ENCODE measurements around the gene TCERG1.
"Not testable (repeated sequence)": the region's sequence is repeated elsewhere in the genome, so short reads cannot be mapped to it uniquely, and the experiment has no call there.

TCERG1 gene

GRCh38 chr5:146544232-146544631 is 97.1 kb downstream of the TCERG1 start:
- H3K27ac ChIP-seq: no peak overlapping the region
- ChIA-PET CTCF (interaction anchor here (0.6 kb wide), 1 partner anchor 117 kb away, joined by 4 read pairs; no protein-coding TSS in a partner anchor), POLR2A (ENCODE audit: low non-redundant PET) (no interaction called here)
- no peak for DNase-seq (ENCODE audit: low spot score)
- no peak for TF ChIP-seq CTCF (conservative IDR thresholded peaks at IDR 0.05; ENCODE audit: low read depth)

GRCh38 chr5:146548781-146549449 is 101.8 kb downstream of the TCERG1 start:
- DNase-seq (ENCODE audit: low spot score): no peak
- H3K27ac ChIP-seq: no peak overlapping the region
- CTCF ChIA-PET: interaction anchor here (0.7 to 2.2 kb wide), 2 partner anchors 34 to 417 kb away, joined by 3 to 8 read pairs; no protein-coding TSS in a partner anchor
- POLR2A ChIA-PET (ENCODE audit: low non-redundant PET): no interaction called here
- no peak for TF ChIP-seq CTCF (conservative IDR thresholded peaks at IDR 0.05; ENCODE audit: low read depth)

- no peak for DNase-seq (ENCODE audit: low spot score)
- TF ChIP-seq CTCF (conservative IDR thresholded peaks at IDR 0.05; ENCODE audit: low read depth): no peak
- ChIA-PET CTCF (interaction anchor here (0.6 to 0.7 kb wide), 2 partner anchors 34 to 36 kb away, joined by 3 read pairs; no protein-coding TSS in a partner anchor), POLR2A (ENCODE audit: low non-redundant PET) (no interaction called here)
- no peak overlapping the region for H3K27ac ChIP-seq
Measured at GRCh38 chr5:146549615-146550014, 102.5 kb downstream of the TCERG1 start.

GRCh38 chr5:146553446-146553845 is 106.3 kb downstream of the TCERG1 start:
- no peak for TF ChIP-seq CTCF (conservative IDR thresholded peaks at IDR 0.05; ENCODE audit: low read depth)
- no peak for DNase-seq (ENCODE audit: low spot score)
- H3K27ac ChIP-seq: no peak overlapping the region
- ChIA-PET POLR2A (ENCODE audit: low non-redundant PET) (no interaction called here), CTCF (interaction anchor here (0.7 to 1.5 kb wide), 2 partner anchors 355 to 635 kb away, joined by 3 to 4 read pairs; no protein-coding TSS in a partner anchor)

GRCh38 chr5:146556884-146557283 is 109.8 kb downstream of the TCERG1 start:
- POLR2A ChIA-PET (ENCODE audit: low non-redundant PET); H3K27ac ChIP-seq; DNase-seq (ENCODE audit: low spot score); CTCF ChIA-PET: not testable (repeated sequence)

- no peak for TF ChIP-seq CTCF (conservative IDR thresholded peaks at IDR 0.05; ENCODE audit: low read depth)
- no peak for DNase-seq (ENCODE audit: low spot score)
- H3K27ac ChIP-seq: no peak overlapping the region
- POLR2A ChIA-PET (ENCODE audit: low non-redundant PET): no interaction called here
- CTCF ChIA-PET: interaction anchor here (0.6 kb wide), 1 partner anchor 320 kb away, joined by 3 read pairs; no protein-coding TSS in a partner anchor
Measured at GRCh38 chr5:146560205-146560812, 113.2 kb downstream of the TCERG1 start.

Data from RWPE1 (cell line).